Motor neuron (in vitro differentiated cells): ENCODE results near the gene NPC2. TPM values are rescaled to one million over a fixed set of nuclear protein-coding genes. Genes with fewer than 3 reads are reported as not detected.

Source experiments
- ATAC-seq, 8 experiments: fragments of 200-7000 bp; cut with Tn5 transposase; replicated peaks in 6 of 8; 2 replicates each; pipeline ENCODE4 v1.8.0; 2021; ENCODE audit warnings: mild to moderate bottlenecking in 8 of 8, moderate library complexity in 8 of 8
- H3K27ac ChIP-seq, 2 donors: fragments of 250-450 bp; sonication (Bioruptor Pico); 2 replicates each; pipeline ENCODE4 v1.9.0; 2021; ENCODE audit warnings: antibody characterized with exemption in 2 of 2, mild to moderate bottlenecking in 2 of 2, moderate library complexity in 1 of 2
- H3K4me1 ChIP-seq, 2 donors: fragments of 250-450 bp; sonication (Bioruptor Pico); replicated peaks in 1 of 2; 2 replicates each; pipeline ENCODE4 v1.6.1; 2021; ENCODE audit warnings: antibody characterized with exemption in 2 of 2, mild to moderate bottlenecking in 2 of 2, moderate library complexity in 1 of 2
- H3K4me3 ChIP-seq, 5 donors: fragments of 250-450 bp; sonication (Bioruptor Pico); 2 replicates each; pipeline ENCODE4 v1.9.0; 2021; ENCODE audit warnings: antibody characterized with exemption in 5 of 5, mild to moderate bottlenecking in 5 of 5, moderate library complexity in 4 of 5
- WGBS, 10 experiments: fragments of 450-650 bp; shearing (Covaris generic); methylation state at CpG; one replicate each; pipeline ENCODE4 v1.0.0; 2022; 5-methylcytosine and 5-hydroxymethylcytosine counted together
- in situ Hi-C, 9 experiments: fragments of 400-800 bp; cut with MboI; loops; one replicate each; pipeline ENCODE4 v1.15.0; 2021; ENCODE audit warnings: low sequenced_read_pairs in 9 of 9, low pct_unique_long_range_greater_than_20kb in 2 of 9; ENCODE audit not compliant: unreplicated experiment in 9 of 9
- total RNA-seq, 8 experiments: library from RNA; unstranded; fragments of 300-600 nt; gene quantifications; 2 replicates each; pipeline versions ENCODE4 v1.2.3 to v1.2.4, GENCODE V29; 2022

The NPC2 gene
- total RNA-seq, 8 experiments from 2014 or later: 37.5 to 219 (median 56.2) TPM

- Histone ChIP-seq H3K4me3 (no peak overlapping the region), H3K27ac (no peak overlapping the region), H3K4me1 (peaks cover 6 to 10% of the 10 kb centered on the region in 2 donors)
- 80 to 100% (median 89%) methylated on average over 1 to 8 of the region's 14 CpGs; no CpG with 5 or more reads in 6 of the 10 experiments for WGBS, 10 experiments
- no peak for ATAC-seq
- in situ Hi-C loops: no loop called here
Measured at GRCh38 chr14:74528406-74528805, 35.3 kb upstream of the NPC2 start.

GRCh38 chr14:74527736-74528280, 34.7 kb upstream of the NPC2 start:
- H3K27ac ChIP-seq: no peak overlapping the region
- H3K4me1 ChIP-seq: peaks cover 6 to 10% of the 10 kb centered on the region in 2 donors
- in situ Hi-C loops: no loop called here
- WGBS, 10 experiments: 40 to 88% (median 60%) methylated on average over 1 to 6 of the region's 10 CpGs; no CpG with 5 or more reads in 3 of the 10 experiments
- ATAC-seq: peak in 1 of 8 experiments; percentile 46
- no peak overlapping the region for H3K4me3 ChIP-seq

GRCh38 chr14:74526854-74527585, 33.9 kb upstream of the NPC2 start:
- in situ Hi-C loops: no loop called here
- WGBS, 10 experiments: 60 to 100% (median 84%) methylated on average over 1 to 6 of the region's 10 CpGs
- ATAC-seq: no peak
- no peak overlapping the region for H3K4me3 ChIP-seq
- no peak overlapping the region for H3K27ac ChIP-seq
- peaks cover 6 to 10% of the 10 kb centered on the region in 2 donors for H3K4me1 ChIP-seq

GRCh38 chr14:74525361-74525851, 32.3 kb upstream of the NPC2 start:
- Histone ChIP-seq H3K27ac (no peak overlapping the region), H3K4me3 (no peak overlapping the region), H3K4me1 (no peaks in the 10 kb centered on the region)
- WGBS, 10 experiments: 40 to 100% (median 70%) methylated on average over 1 to 3 of the region's 4 CpGs; no CpG with 5 or more reads in 3 of the 10 experiments
- ATAC-seq: no peak
- in situ Hi-C loops: no loop called here

- no peak overlapping the region for H3K27ac ChIP-seq
- no peak for ATAC-seq
- in situ Hi-C loops: loop anchor here in 1 of 9 experiments (25.0 kb wide), 1 partner anchor 88 kb away; the partner anchor contains the start of gene LTBP2
- no peaks in the 10 kb centered on the region for H3K4me1 ChIP-seq
- H3K4me3 ChIP-seq: no peak overlapping the region
Measured at GRCh38 chr14:74524812-74525135, 31.7 kb upstream of the NPC2 start.

- H3K27ac ChIP-seq: no peak overlapping the region
- no peak overlapping the region for H3K4me3 ChIP-seq
- ATAC-seq: no peak
- no peaks in the 10 kb centered on the region for H3K4me1 ChIP-seq
- in situ Hi-C loops: loop anchor here in 1 of 9 experiments (25.0 kb wide), 1 partner anchor 88 kb away; the partner anchor contains the start of gene LTBP2
- 100% methylated on average over 1 of the region's 14 CpGs; no CpG with 5 or more reads in 9 of the 10 experiments for WGBS, 10 experiments
Measured at GRCh38 chr14:74524076-74524811, 31.1 kb upstream of the NPC2 start.

GRCh38 chr14:74522740-74523139, 29.6 kb upstream of the NPC2 start:
- Histone ChIP-seq H3K27ac (no peak overlapping the region), H3K4me3 (no peak overlapping the region), H3K4me1 (no peaks in the 10 kb centered on the region)
- ATAC-seq: no peak
- in situ Hi-C loops: loop anchor here in 1 of 9 experiments (25.0 kb wide), 1 partner anchor 90 kb away; the partner anchor contains the start of gene LTBP2
- WGBS, 10 experiments: 77% methylated on average over 4 of the region's 7 CpGs; no CpG with 5 or more reads in 9 of the 10 experiments

GRCh38 chr14:74521756-74522155, 28.7 kb upstream of the NPC2 start:
- WGBS, 10 experiments: 60 to 84% (median 80%) methylated on average over 1 to 6 of the region's 10 CpGs; no CpG with 5 or more reads in 7 of the 10 experiments
- H3K4me3 ChIP-seq: no peak overlapping the region
- H3K27ac ChIP-seq: no peak overlapping the region
- in situ Hi-C loops: loop anchor here in 1 of 9 experiments (25.0 kb wide), 1 partner anchor 91 kb away; the partner anchor contains the start of gene LTBP2
- ATAC-seq: no peak
- peaks cover 0 to 4% of the 10 kb centered on the region in 2 donors for H3K4me1 ChIP-seq

GRCh38 chr14:74519316-74520074, 26.4 kb upstream of the NPC2 start:
- no peak overlapping the region for H3K4me3 ChIP-seq
- ATAC-seq: peak in 1 of 8 experiments; percentile 38
- in situ Hi-C loops: loop anchor here in 1 of 9 experiments (25.0 kb wide), 1 partner anchor 93 kb away; the partner anchor contains the start of gene LTBP2
- H3K27ac ChIP-seq: no peak overlapping the region
- 65 to 100% (median 92%) methylated on average over 1 to 4 of the region's 6 CpGs; no CpG with 5 or more reads in 1 of the 10 experiments for WGBS, 10 experiments
- peaks cover 2 to 13% of the 10 kb centered on the region in 2 donors for H3K4me1 ChIP-seq

GRCh38 chr14:74518221-74518620, 25.1 kb upstream of the NPC2 start:
- H3K4me3 ChIP-seq: no peak overlapping the region
- ATAC-seq: no peak
- no peak overlapping the region for H3K27ac ChIP-seq
- in situ Hi-C loops: loop anchor here in 1 of 9 experiments (25.0 kb wide), 1 partner anchor 94 kb away; the partner anchor contains the start of gene LTBP2
- WGBS, 10 experiments: 78 to 100% (median 90%) methylated on average over 1 to 6 of the region's 6 CpGs; no CpG with 5 or more reads in 5 of the 10 experiments
- H3K4me1 ChIP-seq: peaks cover 2 to 21% of the 10 kb centered on the region in 2 donors

GRCh38 chr14:74517731-74518130, 24.6 kb upstream of the NPC2 start:
- in situ Hi-C loops: loop anchor here in 1 of 9 experiments (25.0 kb wide), 1 partner anchor 95 kb away; the partner anchor contains the start of gene LTBP2
- no peak for ATAC-seq
- no peak overlapping the region for H3K4me3 ChIP-seq
- H3K4me1 ChIP-seq: peaks cover 2 to 21% of the 10 kb centered on the region in 2 donors
- 67 to 100% (median 90%) methylated on average over 1 to 4 of the region's 4 CpGs; no CpG with 5 or more reads in 3 of the 10 experiments for WGBS, 10 experiments
- no peak overlapping the region for H3K27ac ChIP-seq
